Ishikawa (cell line): ENCODE measurements around the gene PXMP2.

ENCODE experiments used
- CEBPB ChIP-seq: IDR thresholded peaks from 2 replicates; pipeline ENCODE4 v1.6.1; 2012
- CREB1 ChIP-seq: IDR thresholded peaks from 2 replicates; pipeline ENCODE4 v1.6.1; 2012; ENCODE audit warnings: low read depth
- FOXM1 ChIP-seq: IDR thresholded peaks from 2 replicates; pipeline ENCODE4 v1.6.1; 2012; ENCODE audit warnings: low read depth, borderline replicate concordance
- MAX ChIP-seq: IDR thresholded peaks from 2 replicates; pipeline ENCODE4 v1.6.1; 2012
- RAD21 ChIP-seq: IDR thresholded peaks from 2 replicates; pipeline ENCODE4 v1.6.1; 2012; ENCODE audit warnings: low read depth
- TCF12 ChIP-seq: IDR thresholded peaks from 2 replicates; pipeline ENCODE4 v1.6.1; 2012; ENCODE audit warnings: low read depth
- YY1 ChIP-seq: IDR thresholded peaks from 2 replicates; pipeline ENCODE4 v1.6.1; 2012; ENCODE audit warnings: low read depth

- TF ChIP-seq CEBPB (no peak), TCF12 (no peak), MAX (no peak), CREB1 (no peak), YY1 (no peak), FOXM1 (no peak), RAD21 (no peak)
Observed at GRCh38 chr12:132708150-132708549, 20.8 kb downstream of the PXMP2 start.
